HCT116 (cell line): ENCODE measurements around the gene FGFRL1. TPM values are rescaled to one million over a fixed set of nuclear protein-coding genes. Genes with fewer than 3 reads are reported as not detected.

Source experiments
- ATAC-seq: fragments of 200-7000 bp; cut with Tn5 transposase; 2 replicates; pipeline ENCODE4 v1.9.1; 2020; ENCODE audit warnings: mild to moderate bottlenecking, moderate library complexity
- BruUV-seq: library from RNA; stranded (reverse); fragments of 400-500 nt; replicated peaks from 2 replicates; lab custom pipeline; 2021; lab: Mats Ljungman, UMichigan
- CTCF ChIA-PET: fragments of 300-600 bp; sonication (Branson Sonifier 250); formaldehyde crosslinking; loops from one replicate; lab custom pipeline; 2021; ENCODE audit warnings: antibody characterized with exemption; lab: Charles Lee
- POLR2A ChIA-PET: fragments of 300-600, 350-600 bp; sonication (Branson Sonifier 250); formaldehyde crosslinking; loops from one replicate; lab custom pipeline; 2021; ENCODE audit warnings: antibody characterized with exemption; lab: Charles Lee
- RAD21 ChIA-PET, 2 experiments: fragments of 300-600 bp; sonication (Branson Sonifier 250); formaldehyde crosslinking; loops; one replicate each; lab custom pipeline; 2023; ENCODE audit warnings: low total read pairs in 2 of 2; ENCODE audit not compliant: uncharacterized antibody in 2 of 2, unreplicated experiment in 2 of 2, low non-redundant PET in 1 of 2; lab: Charles Lee
- DNase-seq: peaks from one replicate; pipeline ENCODE4 v3.0.0-alpha.2; 2010; ENCODE audit warnings: low read depth, low spot score
- H2AFZ ChIP-seq: fragments of 200-600 bp; shearing (Covaris generic), sonication (generic); 2 replicates; pipeline ENCODE4 v1.6.1; 2017; ENCODE audit warnings: low read depth, mixed run types, mixed read lengths, antibody characterized with exemption, low read length; ENCODE audit not compliant: poor library complexity, severe bottlenecking
- H3K27ac ChIP-seq: 2 replicates; pipeline ENCODE4 v1.5.1; 2012; ENCODE audit warnings: low read depth, low read length
- H3K27me3 ChIP-seq: fragments of 200-600 bp; sonication (generic); 2 replicates; pipeline ENCODE4 v1.6.1; 2016; ENCODE audit warnings: mixed run types, low read length, mixed read lengths; ENCODE audit not compliant: insufficient read depth
- H3K36me3 ChIP-seq, 2 experiments: fragments of 200-500 bp in 1 of 2; fragments of 200-600 bp in 1 of 2; sonication (Bioruptor generic) in 1 of 2; sonication (generic) in 1 of 2; 2 replicates each; pipeline versions ENCODE4 v1.5.1 to v1.6.1; 2014 to 2016; ENCODE audit warnings: low read length in 2 of 2, inconsistent platforms in 1 of 2, mixed read lengths in 1 of 2, mixed run types in 1 of 2; ENCODE audit not compliant: insufficient read depth in 2 of 2, control insufficient read depth in 1 of 2
- H3K4me1 ChIP-seq, 2 experiments: fragments of 200-600 bp in 1 of 2; sonication (generic) in 1 of 2; 2 replicates each; pipeline versions ENCODE4 v1.5.1 to v1.6.1; 2012 to 2017; ENCODE audit warnings: low read length in 2 of 2, inconsistent platforms in 1 of 2, mild to moderate bottlenecking in 1 of 2, mixed read lengths in 1 of 2, mixed run types in 1 of 2, moderate library complexity in 1 of 2; ENCODE audit not compliant: insufficient read depth in 2 of 2, control insufficient read depth in 1 of 2
- H3K4me2 ChIP-seq: fragments of 200-600 bp; sonication (generic); 2 replicates; pipeline ENCODE4 v1.6.1; 2017; ENCODE audit warnings: mixed run types, low read length, mixed read lengths
- H3K4me3 ChIP-seq, 2 experiments: fragments of 200-600 bp in 1 of 2; sonication (generic) in 1 of 2; replicated peaks in 1 of 2; 2 replicates each; pipeline ENCODE4 v1.5.1; 2011 to 2016; ENCODE audit warnings: low read length in 2 of 2, control low read depth in 1 of 2, low read depth in 1 of 2, mild to moderate bottlenecking in 1 of 2, mixed read lengths in 1 of 2, mixed run types in 1 of 2
- H3K79me2 ChIP-seq: fragments of 200-600 bp; sonication (generic); 2 replicates; pipeline ENCODE4 v1.6.1; 2017; ENCODE audit warnings: mild to moderate bottlenecking, mixed run types, low read length, moderate library complexity, mixed read lengths; ENCODE audit not compliant: insufficient read depth
- H3K9ac ChIP-seq: fragments of 200-600 bp; sonication (generic); 2 replicates; pipeline ENCODE4 v1.6.1; 2016; ENCODE audit warnings: low read length, mixed read lengths
- H3K9me2 ChIP-seq: fragments of 200-600 bp; sonication (generic), shearing (Covaris generic); 2 replicates; pipeline ENCODE4 v1.6.1; 2017; ENCODE audit warnings: mixed run types, mild to moderate bottlenecking, moderate library complexity; ENCODE audit not compliant: insufficient read depth
- H3K9me3 ChIP-seq, 2 experiments: fragments of 200-500 bp in 1 of 2; fragments of 200-600 bp in 1 of 2; sonication (Bioruptor generic) in 1 of 2; sonication (generic) in 1 of 2; 2 replicates each; pipeline ENCODE4 v1.6.1; 2014 to 2017; ENCODE audit warnings: low read length in 2 of 2, mixed read lengths in 2 of 2, inconsistent platforms in 1 of 2, low read depth in 1 of 2, mild to moderate bottlenecking in 1 of 2, mixed run types in 1 of 2, moderate library complexity in 1 of 2; ENCODE audit not compliant: control insufficient read depth in 1 of 2, insufficient read depth in 1 of 2
- H4K20me1 ChIP-seq: fragments of 200-600 bp; sonication (generic), shearing (Covaris generic); 2 replicates; pipeline ENCODE4 v1.6.1; 2017; ENCODE audit warnings: mixed run types, mild to moderate bottlenecking, moderate library complexity; ENCODE audit not compliant: insufficient read depth
- CTCF ChIP-seq, 3 experiments: fragments of 200-600 bp in 1 of 3; sonication (generic) in 1 of 3; IDR thresholded peaks in 2 of 3; conservative IDR thresholded peaks in 1 of 3; 2 replicates each; pipeline ENCODE4 v1.5.1; 2012 to 2017; ENCODE audit warnings: low read depth in 2 of 3, low read length in 2 of 3, antibody characterized with exemption in 1 of 3, borderline replicate concordance in 1 of 3, control low read depth in 1 of 3, mild to moderate bottlenecking in 1 of 3, mixed read lengths in 1 of 3, mixed run types in 1 of 3, moderate library complexity in 1 of 3; ENCODE audit not compliant: insufficient read depth in 1 of 3
- EGR1 ChIP-seq: IDR thresholded peaks from 2 replicates; pipeline ENCODE4 v1.6.1; 2012; ENCODE audit warnings: low read depth
- ELF1 ChIP-seq: IDR thresholded peaks from 2 replicates; pipeline ENCODE4 v1.6.1; 2012; ENCODE audit warnings: low read depth, borderline replicate concordance
- EZH2 ChIP-seq: fragments of 200-600 bp; sonication (generic); IDR thresholded peaks from 2 replicates; pipeline ENCODE4 v1.6.1; 2017; ENCODE audit warnings: antibody characterized with exemption, mixed run types
- EZH2phosphoT487 ChIP-seq: fragments of 200-600 bp; IDR thresholded peaks from 2 replicates; pipeline ENCODE4 v1.6.1; 2018; ENCODE audit warnings: antibody characterized with exemption, borderline replicate concordance
- JUND ChIP-seq: IDR thresholded peaks from 2 replicates; pipeline ENCODE4 v1.6.1; 2012
- MAX ChIP-seq: IDR thresholded peaks from 2 replicates; pipeline ENCODE4 v1.6.1; 2012
- POLR2A ChIP-seq: IDR thresholded peaks from 2 replicates; pipeline ENCODE4 v1.7.0; 2011; ENCODE audit warnings: borderline replicate concordance; ENCODE audit not compliant: insufficient read depth, insufficient read length; ENCODE audit errors: extremely low read depth
- POLR2AphosphoS5 ChIP-seq: IDR thresholded peaks from 2 replicates; pipeline ENCODE4 v1.6.1; 2011; ENCODE audit warnings: mild to moderate bottlenecking, low read depth, low read length, moderate library complexity
- RAD21 ChIP-seq: IDR thresholded peaks from 2 replicates; pipeline ENCODE4 v1.6.1; 2012; ENCODE audit warnings: low read depth, mild to moderate bottlenecking
- SP1 ChIP-seq: IDR thresholded peaks from 2 replicates; pipeline ENCODE4 v1.6.1; 2012; ENCODE audit warnings: low read depth
- SRF ChIP-seq: IDR thresholded peaks from 2 replicates; pipeline ENCODE4 v1.6.1; 2012; ENCODE audit warnings: low read depth
- YY1 ChIP-seq: IDR thresholded peaks from 2 replicates; pipeline ENCODE4 v1.6.1; 2011; ENCODE audit warnings: low read length, low read depth, moderate library complexity, mild to moderate bottlenecking; ENCODE audit not compliant: insufficient replicate concordance; ENCODE audit errors: extremely low read depth
- ZFX ChIP-seq: fragments of 450-650 bp; IDR thresholded peaks from 2 replicates; pipeline ENCODE4 v1.6.1; 2017
- ZNF274 ChIP-seq: fragments of 200-500 bp; sonication (Bioruptor generic); IDR thresholded peaks from 2 replicates; pipeline ENCODE4 v1.6.1; 2014; ENCODE audit warnings: mild to moderate bottlenecking, low read depth, low read length, inconsistent platforms
- intact Hi-C: fragments of 100-400 bp; cut with micrococcal nuclease; formaldehyde crosslinking; loops from 2 replicates; pipeline ENCODE4 v1.10.0; 2022
- total RNA-seq: library from RNA; stranded (reverse); gene quantifications from one replicate; pipeline ENCODE4 v1.2.1, GENCODE V29; 2021; ENCODE audit not compliant: unreplicated experiment
- TF ChIP-seq, protein P1 (sequence below): IDR thresholded peaks from 2 replicates; pipeline ENCODE4 v1.6.1; 2012; ENCODE audit warnings: low read depth

Gene FGFRL1
- total RNA-seq, 1 experiment from 2014 or later = 91.1 TPM

GRCh38 chr4:978957-979701 lies 32.3 kb upstream of the FGFRL1 start:
- Histone ChIP-seq H3K9ac (no peak overlapping the region), H3K4me2 (no peak overlapping the region)
- intact Hi-C loops = no loop called here

DNA sequence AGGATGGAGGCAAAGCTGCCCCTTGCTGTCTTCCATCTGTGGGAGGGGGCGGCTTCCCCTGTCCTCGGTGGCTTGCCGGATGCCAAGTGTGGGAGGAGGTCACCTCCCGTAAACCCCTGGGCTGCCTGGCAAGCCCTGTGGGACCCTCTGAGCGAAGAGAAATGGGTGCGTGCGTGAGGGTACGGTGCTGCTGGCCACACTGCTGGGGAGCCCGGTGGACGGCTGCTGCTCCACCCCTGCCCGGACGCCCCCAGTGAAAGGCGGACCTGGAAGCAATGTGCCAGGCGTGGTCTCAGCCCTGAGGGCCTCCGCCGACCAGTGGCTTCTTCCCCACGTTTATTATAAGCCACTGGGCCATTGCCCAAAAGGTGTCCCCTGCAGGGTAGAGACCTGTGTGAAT lies 29.1 kb upstream of the FGFRL1 start:
- DNase-seq = no peak
- TF ChIP-seq ELF1 (no peak), SP1 (no peak), EGR1 (no peak), YY1 (no peak), RAD21 (no peak), MAX (no peak), SRF (no peak), ZNF274 (no peak), POLR2A (no peak), EZH2 (no peak), ZFX (no peak), POLR2AphosphoS5 (no peak), CTCF (IDR thresholded peaks at IDR 0.05 in 2 of 3, conservative IDR thresholded peaks at IDR 0.05 in 1 of 3; ENCODE audit: borderline replicate concordance in 1 of 3, insufficient read depth in 1 of 3, low read depth in 2 of 3, low read length in 2 of 3) (no peak)
- TF ChIP-seq, protein P1, sequence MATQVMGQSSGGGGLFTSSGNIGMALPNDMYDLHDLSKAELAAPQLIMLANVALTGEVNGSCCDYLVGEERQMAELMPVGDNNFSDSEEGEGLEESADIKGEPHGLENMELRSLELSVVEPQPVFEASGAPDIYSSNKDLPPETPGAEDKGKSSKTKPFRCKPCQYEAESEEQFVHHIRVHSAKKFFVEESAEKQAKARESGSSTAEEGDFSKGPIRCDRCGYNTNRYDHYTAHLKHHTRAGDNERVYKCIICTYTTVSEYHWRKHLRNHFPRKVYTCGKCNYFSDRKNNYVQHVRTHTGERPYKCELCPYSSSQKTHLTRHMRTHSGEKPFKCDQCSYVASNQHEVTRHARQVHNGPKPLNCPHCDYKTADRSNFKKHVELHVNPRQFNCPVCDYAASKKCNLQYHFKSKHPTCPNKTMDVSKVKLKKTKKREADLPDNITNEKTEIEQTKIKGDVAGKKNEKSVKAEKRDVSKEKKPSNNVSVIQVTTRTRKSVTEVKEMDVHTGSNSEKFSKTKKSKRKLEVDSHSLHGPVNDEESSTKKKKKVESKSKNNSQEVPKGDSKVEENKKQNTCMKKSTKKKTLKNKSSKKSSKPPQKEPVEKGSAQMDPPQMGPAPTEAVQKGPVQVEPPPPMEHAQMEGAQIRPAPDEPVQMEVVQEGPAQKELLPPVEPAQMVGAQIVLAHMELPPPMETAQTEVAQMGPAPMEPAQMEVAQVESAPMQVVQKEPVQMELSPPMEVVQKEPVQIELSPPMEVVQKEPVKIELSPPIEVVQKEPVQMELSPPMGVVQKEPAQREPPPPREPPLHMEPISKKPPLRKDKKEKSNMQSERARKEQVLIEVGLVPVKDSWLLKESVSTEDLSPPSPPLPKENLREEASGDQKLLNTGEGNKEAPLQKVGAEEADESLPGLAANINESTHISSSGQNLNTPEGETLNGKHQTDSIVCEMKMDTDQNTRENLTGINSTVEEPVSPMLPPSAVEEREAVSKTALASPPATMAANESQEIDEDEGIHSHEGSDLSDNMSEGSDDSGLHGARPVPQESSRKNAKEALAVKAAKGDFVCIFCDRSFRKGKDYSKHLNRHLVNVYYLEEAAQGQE = no peak

More at GRCh38 chr4:978957-979701, 32.3 kb upstream of the FGFRL1 start:
- BruUV-seq = no TSS peak
- peaks cover 0 to 5% of the 10 kb centered on the region in 2 experiments; a peak in 2 of 4 replicates for H3K4me1 ChIP-seq
- H3K9me2 ChIP-seq = no peaks in the 10 kb centered on the region
- H3K79me2 ChIP-seq = no peaks in the 10 kb centered on the region
- no peaks in the 10 kb centered on the region for H4K20me1 ChIP-seq
- H3K27ac ChIP-seq = no peak overlapping the region
- ATAC-seq (no peak), DNase-seq (no peak)
- RAD21 ChIA-PET = no interaction called here
- no peaks in the 10 kb centered on the region for H3K36me3 ChIP-seq
- no peak for TF ChIP-seq EZH2phosphoT487
- no peak for TF ChIP-seq EGR1
- TF ChIP-seq EZH2 = no peak
- TF ChIP-seq JUND = no peak
- H2AFZ ChIP-seq = no peak overlapping the region
- POLR2A ChIA-PET = no interaction called here
- no peak overlapping the region for H3K4me3 ChIP-seq
- H3K9me3 ChIP-seq = no peaks in the 10 kb centered on the region
- H3K27me3 ChIP-seq = no peaks in the 10 kb centered on the region
- CTCF ChIA-PET = no interaction called here

More for the DNA sequence above, 29.1 kb upstream of the FGFRL1 start:
- no peaks in the 10 kb centered on the region for H3K79me2 ChIP-seq
- no peaks in the 10 kb centered on the region for H3K27me3 ChIP-seq
- POLR2A ChIA-PET = no interaction called here
- no peaks in the 10 kb centered on the region for H4K20me1 ChIP-seq
- no peak overlapping the region for H3K27ac ChIP-seq
- intact Hi-C loops = loop anchor here (10.0 kb wide), 2 partner anchors 217 to 377 kb away; no protein-coding TSS in a partner anchor
- no peaks in the 10 kb centered on the region for H3K9me2 ChIP-seq
- no peaks in the 10 kb centered on the region for H3K36me3 ChIP-seq
- no peaks in the 10 kb centered on the region for H3K9me3 ChIP-seq
- no peak overlapping the region for H3K4me3 ChIP-seq
- RAD21 ChIA-PET = no interaction called here
- H3K4me2 ChIP-seq = no peak overlapping the region
- H3K4me1 ChIP-seq = peaks cover 10 to 30% of the 10 kb centered on the region in 2 experiments
- no TSS peak for BruUV-seq
- H2AFZ ChIP-seq = no peak overlapping the region
- no peak overlapping the region for H3K9ac ChIP-seq
- CTCF ChIA-PET = no interaction called here
- no peak for ATAC-seq
